ENCODE results near the gene UBE4B. TPM values are rescaled to one million over a fixed set of nuclear protein-coding genes. Genes with fewer than 3 reads are reported as not detected.

The UBE4B gene
- total RNA-seq, 1 experiment from 2014 or later, result 20.8 TPM

DNA sequence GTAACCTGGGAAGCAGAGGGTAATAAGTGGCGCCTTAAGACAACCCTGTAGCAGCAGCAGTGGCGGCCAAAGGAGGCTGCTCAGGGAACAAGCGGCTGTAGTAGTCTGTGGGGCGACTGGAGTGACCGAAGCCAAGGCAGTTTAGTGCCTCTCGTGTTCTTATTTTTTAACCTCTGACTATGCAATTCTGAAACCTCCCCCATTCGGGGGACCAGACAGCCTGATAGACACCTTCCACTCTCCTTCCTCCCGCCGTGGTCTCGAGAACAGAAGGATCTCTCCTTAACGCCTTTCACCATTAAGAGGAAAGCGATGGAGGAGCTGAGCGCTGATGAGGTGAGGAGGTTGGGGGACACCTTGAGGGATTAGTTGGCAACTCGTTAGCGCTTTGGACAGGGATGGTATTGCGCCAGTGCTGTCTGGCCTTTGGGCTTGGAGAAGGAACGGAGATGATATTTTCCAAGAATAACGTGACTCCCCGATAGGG, 644 bp downstream of the UBE4B start:
- DNase-seq (ENCODE audit: low read depth), result no peak

DNA sequence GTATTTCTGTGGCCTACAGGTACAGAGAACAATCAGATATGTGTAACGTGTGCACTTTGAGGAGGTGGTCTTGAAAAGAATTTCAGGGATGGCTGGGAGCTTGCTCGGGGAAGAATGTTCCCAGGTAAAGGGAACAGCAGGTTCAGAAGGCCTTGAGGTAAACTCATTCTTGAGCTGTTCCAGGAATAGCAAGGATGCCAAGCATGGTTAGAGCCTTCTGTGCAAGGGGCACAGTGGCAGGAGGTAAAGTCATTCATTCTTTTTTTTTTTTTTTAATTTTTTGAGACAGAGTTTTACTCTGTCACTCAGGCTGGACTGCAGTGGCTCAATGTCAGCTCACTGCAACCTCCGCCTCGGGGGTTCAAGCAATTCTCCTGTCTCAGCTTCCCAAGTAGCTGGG, 10.0 kb downstream of the UBE4B start:
- no peak for DNase-seq (ENCODE audit: low read depth)

DNA sequence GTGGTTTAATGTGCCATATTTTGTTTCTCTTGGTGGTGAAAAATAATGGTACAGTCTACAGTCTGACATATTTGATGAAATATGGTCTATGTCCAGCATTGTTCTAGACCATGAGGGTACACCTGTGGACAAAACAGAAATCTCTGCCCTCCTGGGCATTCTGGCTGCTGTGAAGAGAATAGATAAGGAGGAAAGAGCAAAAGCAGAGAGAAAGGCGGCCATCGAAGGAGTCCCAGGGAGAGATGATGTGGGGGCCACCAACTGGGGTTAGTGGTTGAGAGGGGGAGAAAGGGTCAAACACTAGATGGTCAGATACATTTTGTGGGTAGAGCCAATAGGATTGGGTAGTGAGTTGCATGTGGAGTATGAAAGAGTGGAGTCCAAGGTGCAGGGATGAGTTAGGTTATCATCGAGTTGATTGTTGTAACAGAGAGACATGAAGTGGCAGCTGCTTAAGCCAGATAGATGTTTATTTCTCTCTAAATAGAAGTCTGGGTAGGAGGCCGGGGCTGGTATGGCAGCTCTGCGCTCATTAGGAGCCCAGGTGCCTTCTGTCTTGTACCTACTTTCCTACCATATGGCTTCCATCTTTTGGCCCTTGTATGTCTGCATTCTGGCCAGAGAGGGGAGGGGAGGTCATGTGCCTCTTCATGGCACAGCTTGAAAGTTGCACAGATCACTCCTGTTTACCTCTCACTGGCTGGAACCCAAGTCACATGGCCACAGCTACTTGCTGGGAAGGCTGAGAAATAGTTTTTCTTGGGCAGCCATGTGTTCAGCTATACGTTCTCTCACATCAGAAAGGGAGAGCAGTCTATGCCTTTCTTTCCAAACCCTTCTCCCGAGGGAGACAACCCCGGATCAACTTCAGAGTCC, 13.0 kb downstream of the UBE4B start:
- DNase-seq (ENCODE audit: low read depth), result no peak

DNA sequence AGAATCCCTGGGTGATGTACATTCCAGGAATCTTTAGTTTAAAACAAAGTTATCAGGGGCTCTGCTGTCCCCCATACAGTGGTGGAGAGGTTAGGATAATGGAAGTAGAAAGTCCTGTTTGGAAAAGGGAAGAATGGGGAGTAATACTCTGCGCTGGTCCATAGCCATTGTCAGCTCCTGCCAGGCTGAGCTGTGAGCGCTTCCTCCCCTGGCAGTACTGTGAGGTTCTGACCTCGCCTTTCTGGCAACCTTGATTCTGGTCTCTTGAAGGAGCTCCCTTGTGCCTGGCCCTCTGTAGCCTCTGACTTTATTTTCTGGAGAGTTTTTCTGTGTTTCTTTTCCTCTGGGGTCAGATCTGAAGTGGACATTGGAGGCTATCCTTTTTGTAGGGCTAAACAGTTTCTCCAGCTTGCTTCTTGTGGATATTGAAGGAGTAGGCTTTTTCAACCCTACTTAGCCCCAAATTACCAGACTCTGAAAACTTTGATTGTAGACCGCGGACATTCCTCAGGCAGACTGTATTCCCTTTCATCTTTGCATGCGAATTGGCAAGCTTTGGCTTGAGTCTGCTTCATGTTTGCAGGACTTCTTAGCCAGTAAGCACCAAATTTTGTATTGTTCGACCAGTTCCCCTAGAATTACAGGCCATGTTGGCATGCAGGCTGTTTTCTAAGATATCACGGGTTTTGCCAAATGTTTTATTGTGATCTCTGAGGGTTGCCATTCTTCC, 13.8 kb downstream of the UBE4B start:
- no peak for DNase-seq (ENCODE audit: low read depth)

DNA sequence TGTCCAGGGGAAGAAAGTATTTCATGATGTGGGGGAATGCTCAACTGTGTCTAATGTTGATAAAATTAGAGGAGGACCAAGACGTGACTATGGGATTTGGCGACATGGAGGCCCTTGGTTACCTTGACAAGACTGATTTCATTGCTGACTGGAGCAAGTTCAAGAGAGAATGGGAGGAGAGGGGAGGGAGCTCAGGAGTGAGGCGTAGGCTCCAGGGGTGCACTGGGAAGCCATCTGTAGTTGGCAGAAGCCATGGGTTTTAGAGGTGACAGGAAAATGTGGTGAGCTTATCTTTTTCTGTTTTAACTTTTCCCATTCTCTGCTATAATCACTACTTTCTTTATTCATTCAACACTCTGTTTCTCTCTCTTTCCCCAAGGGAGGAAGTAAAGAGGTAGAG, 15.8 kb downstream of the UBE4B start:
- DNase-seq (ENCODE audit: low read depth), result no peak

DNA sequence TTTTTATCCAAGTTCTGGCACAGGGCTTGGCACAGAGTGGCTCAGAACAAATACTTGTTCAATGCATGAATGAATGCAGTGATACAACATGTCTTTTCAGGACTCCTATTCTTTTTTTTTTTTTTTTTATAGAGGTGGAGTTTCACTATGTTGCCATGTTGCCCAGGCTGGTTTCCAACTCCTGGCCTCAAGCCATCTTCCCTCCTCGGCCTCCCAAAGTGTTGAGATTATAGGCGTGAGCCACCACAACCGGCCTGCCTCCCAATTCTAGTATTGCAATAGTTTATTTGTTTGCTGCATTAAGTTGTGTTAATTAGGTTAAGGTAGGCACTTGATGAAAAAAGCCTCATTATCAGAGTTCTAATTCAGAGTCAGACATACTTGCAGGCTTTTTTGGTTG, 17.9 kb downstream of the UBE4B start:
- no peak for DNase-seq (ENCODE audit: low read depth)

DNA sequence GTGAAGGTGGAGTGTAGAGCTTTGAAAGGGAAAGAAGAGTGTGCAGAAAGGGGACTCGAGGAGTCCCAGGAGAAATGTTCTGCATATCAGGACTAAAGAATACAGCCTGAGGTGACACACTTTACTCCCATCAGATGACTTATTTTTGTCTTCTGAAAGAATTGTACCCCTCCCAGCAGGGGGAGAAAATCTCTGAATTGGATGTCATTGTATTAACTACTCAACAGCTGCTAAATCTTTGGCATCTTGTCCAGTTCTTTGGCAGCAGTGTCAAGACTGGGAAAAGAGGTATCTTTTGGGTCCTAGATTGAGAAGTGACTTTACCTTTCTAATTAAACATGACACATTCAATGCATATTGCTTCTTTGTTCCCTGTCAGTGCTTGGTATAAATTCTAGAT, 18.9 kb downstream of the UBE4B start:
- no peak for DNase-seq (ENCODE audit: low read depth)

DNA sequence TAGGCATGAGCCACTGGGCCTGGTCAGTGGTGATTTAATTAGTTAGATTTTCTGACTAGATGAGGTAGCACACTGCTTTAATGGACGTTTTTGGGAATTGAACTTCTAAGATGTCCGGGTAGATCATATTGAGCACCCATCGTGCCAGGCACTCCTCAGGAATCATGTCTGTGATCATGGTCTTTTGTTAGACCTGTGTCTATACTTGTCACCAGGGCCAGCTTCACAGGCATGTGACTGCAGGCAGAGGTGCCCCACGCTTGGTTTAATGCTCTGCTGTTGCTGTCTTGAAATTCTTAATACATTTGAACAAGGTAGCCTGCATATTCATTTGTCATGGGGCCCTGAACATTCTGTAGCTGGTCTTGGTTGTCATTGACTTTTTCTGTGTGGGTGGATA, 19.6 kb downstream of the UBE4B start:
- DNase-seq (ENCODE audit: low read depth), result no peak

DNA sequence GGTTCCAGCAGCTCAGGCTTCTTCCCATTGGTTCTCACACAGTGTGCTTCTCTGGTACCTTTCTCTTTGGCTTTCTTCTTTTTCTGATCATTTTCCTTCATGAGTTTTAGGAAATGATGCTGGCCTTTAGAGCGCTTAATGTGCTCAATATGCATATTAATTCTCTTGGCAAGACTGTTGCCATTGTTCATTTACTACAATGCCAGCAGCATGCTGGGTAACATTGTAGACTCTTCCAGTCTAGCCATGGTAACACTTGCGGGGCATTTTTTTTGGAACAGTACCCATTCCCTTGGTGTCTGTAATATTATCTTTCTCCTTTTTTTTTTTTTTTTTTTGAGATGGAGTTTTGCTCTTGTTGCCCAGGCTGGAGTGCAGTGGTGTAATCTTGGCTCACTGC, 21.7 kb downstream of the UBE4B start:
- no peak for DNase-seq (ENCODE audit: low read depth)

DNA sequence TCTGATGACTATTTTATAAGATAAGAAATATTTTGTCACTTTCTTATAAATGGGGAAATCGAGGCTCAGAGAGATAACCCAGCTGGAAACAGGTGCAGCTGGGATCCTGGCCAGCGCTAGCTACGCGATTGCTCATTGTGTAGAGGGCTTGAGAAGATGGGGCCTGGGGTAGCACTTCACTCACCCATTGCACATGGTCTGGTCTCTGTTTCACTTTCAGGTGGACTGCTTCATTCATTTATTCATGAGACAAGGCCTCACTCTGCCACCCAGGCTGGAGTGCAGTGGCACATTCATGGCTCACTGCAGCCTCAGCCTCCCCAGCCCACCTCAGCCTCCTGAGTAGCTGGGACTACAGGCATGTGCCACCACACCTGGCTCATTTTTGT, 23.8 kb downstream of the UBE4B start:
- DNase-seq (ENCODE audit: low read depth), result no peak

DNA sequence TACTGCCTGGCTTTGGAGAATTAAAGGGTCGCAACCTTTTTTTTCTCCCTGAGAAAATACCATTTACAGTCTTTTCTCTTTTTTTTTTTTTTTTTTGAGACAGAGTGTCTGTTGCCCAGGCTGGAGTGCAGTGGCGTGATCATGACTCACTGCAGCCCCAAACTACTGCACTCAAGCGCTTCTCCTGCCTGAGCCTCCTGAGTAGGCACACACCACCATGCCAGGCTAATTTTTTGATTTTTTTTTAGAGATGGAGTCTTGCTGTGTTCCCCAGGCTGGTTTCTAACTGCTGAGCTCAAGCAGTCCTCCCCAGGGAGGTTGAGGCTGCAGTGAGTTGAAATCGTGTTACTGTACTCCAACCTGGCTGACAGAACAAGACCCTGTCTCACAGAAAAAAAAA, 24.6 kb downstream of the UBE4B start:
- peak; percentile 82 for DNase-seq (ENCODE audit: low read depth)

DNA sequence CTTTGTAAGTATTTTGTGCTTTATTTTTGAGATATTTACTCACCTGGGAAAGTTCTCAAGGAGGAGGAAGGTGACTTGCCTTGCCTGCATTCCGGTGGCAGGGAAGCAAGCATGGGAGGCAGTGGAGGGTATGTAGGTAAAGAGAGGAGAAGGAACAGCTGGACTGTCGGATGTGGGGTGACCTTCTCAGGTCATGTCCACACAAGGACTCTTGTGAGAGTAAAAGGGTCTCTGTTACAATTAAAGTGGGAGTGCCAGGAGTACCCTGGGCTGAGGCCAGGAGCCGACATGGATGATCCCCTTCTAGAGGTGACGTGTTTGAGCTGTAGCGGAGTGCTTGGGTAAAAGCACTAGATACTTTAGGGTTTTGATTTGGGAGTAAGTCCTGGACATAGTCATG, 25.0 kb downstream of the UBE4B start:
- no peak for DNase-seq (ENCODE audit: low read depth)

DNA sequence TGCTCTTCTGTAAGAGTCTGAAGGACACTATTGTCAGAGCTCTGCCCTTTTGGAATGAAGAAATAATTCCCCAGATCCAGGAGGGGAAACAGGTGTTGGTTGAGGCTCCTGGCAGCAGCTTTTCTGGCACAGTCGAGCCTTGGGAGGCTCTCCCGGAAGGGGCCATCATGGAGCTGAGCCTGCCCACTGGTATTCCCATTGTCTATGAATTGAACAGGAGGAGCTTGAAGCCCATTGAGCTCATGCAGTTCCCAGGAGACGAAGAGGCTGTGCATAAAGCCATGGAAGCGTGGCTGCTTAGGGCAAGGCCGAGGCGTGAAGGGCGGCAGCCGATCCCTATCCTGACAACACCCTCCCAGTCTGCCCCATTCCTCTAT, 26.6 kb downstream of the UBE4B start:
- DNase-seq (ENCODE audit: low read depth), result no peak

DNA sequence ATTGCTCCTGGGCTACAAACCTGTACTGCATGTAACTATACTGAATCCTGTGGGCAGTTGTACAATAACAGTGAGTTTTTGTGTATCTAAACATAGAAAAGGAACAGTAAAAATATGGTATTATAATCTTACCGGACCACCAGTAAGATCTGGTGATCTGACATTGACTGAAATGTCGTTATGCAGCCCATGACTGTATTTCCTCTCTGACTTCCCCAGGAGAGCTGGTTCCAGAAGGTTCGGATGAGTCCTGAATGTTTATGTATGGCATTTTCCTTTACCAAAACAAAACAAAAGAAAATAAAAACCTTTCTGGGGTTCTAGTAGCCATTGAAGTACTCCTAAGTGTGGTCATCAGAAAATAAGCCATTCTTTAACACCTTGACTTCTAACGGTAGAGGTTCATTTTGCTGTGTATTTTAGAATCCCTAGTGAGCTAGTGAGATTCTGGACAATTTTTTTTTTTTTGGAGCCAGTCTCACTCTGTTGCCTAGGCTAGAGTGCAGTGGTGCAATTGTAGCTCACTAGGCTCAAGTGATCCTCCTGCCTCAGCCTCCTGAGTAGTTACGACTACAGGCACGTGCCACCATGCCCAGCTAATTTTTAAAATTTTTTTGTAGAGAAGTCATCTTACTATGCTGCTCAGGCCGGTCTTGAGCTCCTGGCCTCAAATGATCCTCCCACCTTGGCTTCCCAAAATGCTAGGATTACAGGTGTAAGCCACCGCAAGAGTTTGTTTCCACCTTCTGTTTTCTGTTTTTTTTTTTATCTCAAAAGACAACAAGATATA, 27.7 kb downstream of the UBE4B start:
- DNase-seq (ENCODE audit: low read depth), result no peak

DNA sequence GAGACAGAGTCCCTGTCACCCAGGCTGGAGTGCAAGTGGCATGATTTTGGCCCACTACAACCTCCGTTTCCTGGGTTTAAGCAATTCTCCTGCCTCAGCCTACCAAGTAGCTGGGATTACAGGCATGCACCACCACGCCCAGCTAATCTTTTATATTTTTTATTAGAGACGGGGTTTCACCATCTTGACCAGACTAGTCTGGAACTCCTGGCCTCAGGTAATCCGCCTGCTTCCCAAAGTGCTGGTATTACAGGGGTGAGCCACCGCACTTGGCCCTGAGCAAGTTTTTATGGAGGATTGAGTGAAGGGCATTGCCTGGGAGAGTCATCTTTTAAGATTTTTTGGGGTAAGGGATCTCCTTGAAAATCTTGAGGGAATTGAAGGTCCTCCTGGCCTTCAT, 28.5 kb downstream of the UBE4B start:
- DNase-seq (ENCODE audit: low read depth), result no peak

DNA sequence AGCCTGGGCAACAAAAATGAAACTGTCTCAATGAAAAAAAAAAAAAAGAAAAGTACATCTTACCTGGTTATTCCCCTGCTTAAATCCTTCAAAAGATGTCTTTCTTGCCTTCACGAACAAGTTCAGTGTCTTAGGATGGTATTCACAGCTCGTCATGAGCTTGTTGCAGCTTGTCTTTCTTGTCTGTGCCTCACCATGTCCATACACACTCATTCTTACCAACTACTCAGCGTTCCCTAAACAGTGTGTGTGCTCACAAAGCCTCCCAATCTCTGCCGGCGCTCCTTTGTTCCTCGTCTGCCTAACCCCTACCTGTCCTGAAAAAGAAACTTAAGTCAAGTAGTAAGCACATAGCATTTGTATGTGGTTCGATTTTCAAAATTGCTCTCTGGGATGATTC, 31.1 kb downstream of the UBE4B start:
- no peak for DNase-seq (ENCODE audit: low read depth)

DNA sequence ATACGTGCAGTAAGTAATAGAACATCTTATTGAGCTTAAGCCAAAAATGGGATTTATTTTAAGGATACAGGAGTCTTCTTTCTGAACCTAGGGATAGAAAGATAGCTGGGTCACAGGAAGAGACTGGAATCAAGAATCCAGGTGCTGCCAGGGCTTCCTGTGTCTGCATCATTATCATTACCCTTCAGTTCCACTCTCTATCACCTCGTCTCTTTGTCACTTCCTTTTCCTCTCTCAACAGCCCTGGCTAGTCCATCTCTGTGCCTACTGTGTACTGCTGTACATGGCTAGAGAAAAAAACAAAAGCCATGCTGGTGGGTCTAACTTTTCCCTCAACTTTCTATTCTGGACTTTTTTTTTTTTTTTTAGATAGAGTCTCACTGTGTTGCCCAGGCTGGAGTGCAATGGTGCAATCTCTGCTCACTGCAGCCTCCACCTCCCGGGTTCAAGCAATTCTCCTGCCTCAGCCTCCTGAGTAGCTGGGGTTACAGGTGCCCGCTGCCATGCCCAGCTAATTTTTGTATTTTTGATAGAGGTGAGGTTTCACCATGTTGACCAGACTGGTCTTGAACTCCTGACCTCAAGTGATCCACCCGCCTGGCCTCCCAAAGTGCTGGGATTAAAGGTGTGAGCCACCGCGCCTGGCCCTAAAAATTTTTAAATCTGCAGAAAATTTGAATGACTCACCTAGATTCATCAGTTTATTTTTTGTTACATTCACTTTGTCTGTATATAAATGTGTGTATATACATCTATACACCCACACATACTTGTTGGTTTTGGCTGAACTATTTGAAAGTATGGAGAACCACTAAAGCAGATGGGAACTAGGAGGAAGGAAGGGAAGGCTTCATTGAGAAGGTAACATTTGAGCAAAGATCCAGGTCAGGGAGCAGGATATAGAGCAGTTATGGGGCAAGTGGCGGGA, 31.9 kb downstream of the UBE4B start:
- peak; percentile 47 for DNase-seq (ENCODE audit: low read depth)

DNA sequence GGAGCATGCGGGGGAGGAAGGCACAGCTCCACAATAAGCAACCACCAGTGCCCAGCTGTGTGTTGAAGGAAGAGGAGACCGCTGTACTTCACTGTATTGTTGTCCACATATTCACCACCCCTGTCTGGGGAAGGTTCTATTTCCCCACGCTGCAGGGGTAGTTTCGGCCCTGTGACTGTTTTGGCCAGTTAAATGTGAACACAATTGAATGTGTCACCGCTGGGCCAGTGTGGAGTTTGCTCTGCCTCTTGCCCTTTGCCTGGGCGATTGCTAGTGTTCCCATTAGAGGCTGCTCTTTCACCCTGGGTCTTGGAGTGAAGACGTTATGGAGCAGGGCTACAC, 32.6 kb downstream of the UBE4B start:
- no peak for DNase-seq (ENCODE audit: low read depth)

DNA sequence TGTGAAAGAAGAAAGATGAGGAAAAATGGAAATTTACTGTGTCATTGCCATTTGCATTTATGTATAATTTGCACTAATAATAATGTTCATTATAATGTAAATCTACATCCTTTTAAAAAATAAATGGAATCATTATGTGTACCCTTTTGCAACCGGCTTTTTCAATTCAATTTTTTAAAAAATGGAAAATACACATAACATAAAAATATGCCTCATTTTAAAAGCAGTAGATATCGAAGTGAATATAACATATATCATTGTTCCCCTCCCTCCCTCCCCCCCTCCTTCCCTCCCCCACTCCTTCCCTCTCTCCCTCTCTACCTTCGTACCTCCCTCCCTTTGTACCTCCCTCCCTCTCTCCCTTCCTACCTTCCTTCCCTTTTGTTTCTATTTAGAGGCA, 33.0 kb downstream of the UBE4B start:
- DNase-seq (ENCODE audit: low read depth), result no peak

DNA sequence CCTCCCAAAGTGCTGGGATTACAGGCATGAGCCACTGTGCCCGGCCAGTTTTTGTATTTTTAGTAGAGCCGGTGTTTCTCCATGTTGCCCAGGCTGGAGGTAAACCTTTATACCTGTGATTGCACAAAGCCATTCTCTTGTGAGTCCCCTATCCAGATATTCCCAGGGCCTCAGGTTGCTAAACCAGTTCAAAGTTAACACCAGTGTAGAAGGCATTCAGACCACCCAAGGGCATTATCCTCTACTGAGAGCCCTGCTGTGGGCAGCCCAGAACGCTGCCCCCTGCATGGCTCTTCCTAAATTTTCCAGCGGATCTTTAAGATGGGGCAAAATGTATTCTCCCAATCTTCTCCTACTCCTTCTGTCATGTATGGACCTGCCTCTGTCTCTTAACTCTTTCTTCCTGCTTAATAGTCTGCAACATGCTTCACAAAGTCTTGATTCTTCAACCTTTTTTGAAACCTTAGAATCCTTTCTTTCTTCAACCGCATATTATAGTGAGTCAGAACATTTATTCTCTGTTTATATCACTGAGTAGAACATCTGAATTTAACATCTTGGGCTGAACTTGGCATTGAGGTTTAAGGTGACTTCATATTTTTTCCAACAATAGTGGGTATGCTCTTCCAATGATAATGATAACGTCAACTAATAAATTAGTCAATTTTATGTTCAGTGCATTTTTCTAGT, 36.0 kb downstream of the UBE4B start:
- no peak for DNase-seq (ENCODE audit: low read depth)

Data from HT1080 (cell line).